Sigmoid colon (tissue), 3 donors: ENCODE data around the gene BLCAP.

Experiments used
- POLR2A ChIP-seq, 2 donors: fragments of 450-650 bp; IDR thresholded peaks; one replicate each; pipeline ENCODE4 v1.6.1; 2016; ENCODE audit warnings: antibody characterized with exemption in 2 of 2, mild to moderate bottlenecking in 2 of 2, moderate library complexity in 2 of 2
- TF ChIP-seq, protein P1 (sequence below), 4 experiments: fragments of 450-650 bp in 3 of 4; fragments of 200-600 bp in 1 of 4; IDR thresholded peaks; one replicate each; pipeline ENCODE4 v1.5.1; 2016 to 2019; ENCODE audit warnings: antibody characterized with exemption in 4 of 4, mild to moderate bottlenecking in 3 of 4, moderate library complexity in 2 of 4

GRCh38 chr20:37537505-37537904 is 9.8 kb upstream of the BLCAP start:
- no peak for TF ChIP-seq POLR2A (IDR thresholded peaks at IDR 0.05)
- TF ChIP-seq, protein P1, sequence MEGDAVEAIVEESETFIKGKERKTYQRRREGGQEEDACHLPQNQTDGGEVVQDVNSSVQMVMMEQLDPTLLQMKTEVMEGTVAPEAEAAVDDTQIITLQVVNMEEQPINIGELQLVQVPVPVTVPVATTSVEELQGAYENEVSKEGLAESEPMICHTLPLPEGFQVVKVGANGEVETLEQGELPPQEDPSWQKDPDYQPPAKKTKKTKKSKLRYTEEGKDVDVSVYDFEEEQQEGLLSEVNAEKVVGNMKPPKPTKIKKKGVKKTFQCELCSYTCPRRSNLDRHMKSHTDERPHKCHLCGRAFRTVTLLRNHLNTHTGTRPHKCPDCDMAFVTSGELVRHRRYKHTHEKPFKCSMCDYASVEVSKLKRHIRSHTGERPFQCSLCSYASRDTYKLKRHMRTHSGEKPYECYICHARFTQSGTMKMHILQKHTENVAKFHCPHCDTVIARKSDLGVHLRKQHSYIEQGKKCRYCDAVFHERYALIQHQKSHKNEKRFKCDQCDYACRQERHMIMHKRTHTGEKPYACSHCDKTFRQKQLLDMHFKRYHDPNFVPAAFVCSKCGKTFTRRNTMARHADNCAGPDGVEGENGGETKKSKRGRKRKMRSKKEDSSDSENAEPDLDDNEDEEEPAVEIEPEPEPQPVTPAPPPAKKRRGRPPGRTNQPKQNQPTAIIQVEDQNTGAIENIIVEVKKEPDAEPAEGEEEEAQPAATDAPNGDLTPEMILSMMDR (IDR thresholded peaks at IDR 0.05): no peak
